Stimulated activated CD8-positive, alpha-beta memory T cell treated with anti-CD3 and anti-CD28 coated beads, Interleukin-4, amount 100 ng/mL, for 48 hours (primary cell): ENCODE measurements around the gene FOCAD.
A peak's percentile ranks its signal among the peaks of the same experiment; 100 is the strongest.
"Not testable (repeated sequence)": the region's sequence is repeated elsewhere in the genome, so short reads cannot be mapped to it uniquely, and the experiment has no call there.

Experiments
- DNase-seq: peaks from one replicate; pipeline ENCODE4 v3.0.0-alpha.2; 2020

Gene FOCAD

GRCh38 chr9:20884985-20885593 lies 201.0 kb downstream of the FOCAD start:
- peak; percentile 78 for DNase-seq

- DNase-seq = no peak
Observed at GRCh38 chr9:20898885-20899554, 215.0 kb downstream of the FOCAD start.

GRCh38 chr9:20903212-20903611 lies 219.2 kb downstream of the FOCAD start:
- no peak for DNase-seq

- no peak for DNase-seq
Observed at GRCh38 chr9:20904995-20905394, 220.9 kb downstream of the FOCAD start.

GRCh38 chr9:20906326-20906725 lies 222.3 kb downstream of the FOCAD start:
- DNase-seq = no peak

- no peak for DNase-seq
Observed at GRCh38 chr9:20908461-20908860, 224.4 kb downstream of the FOCAD start.

- no peak for DNase-seq
Observed at GRCh38 chr9:20914556-20914955, 230.5 kb downstream of the FOCAD start.

GRCh38 chr9:20921362-20921761 lies 237.3 kb downstream of the FOCAD start:
- DNase-seq = no peak

- DNase-seq = no peak
Observed at GRCh38 chr9:20925256-20926045, 241.4 kb downstream of the FOCAD start.

- no peak for DNase-seq
Observed at GRCh38 chr9:20929276-20929675, 245.2 kb downstream of the FOCAD start.

- DNase-seq = no peak
Observed at GRCh38 chr9:20930836-20931235, 246.8 kb downstream of the FOCAD start.

GRCh38 chr9:20940447-20941173 lies 256.6 kb downstream of the FOCAD start:
- no peak for DNase-seq

- peak; percentile 52 for DNase-seq
Observed at GRCh38 chr9:20941174-20941690, 257.2 kb downstream of the FOCAD start.

- DNase-seq = no peak
Observed at GRCh38 chr9:20944507-20944906, 260.4 kb downstream of the FOCAD start.

- DNase-seq = no peak
Observed at GRCh38 chr9:20945269-20945668, 261.2 kb downstream of the FOCAD start.

GRCh38 chr9:20945856-20946255 lies 261.8 kb downstream of the FOCAD start:
- no peak for DNase-seq

- DNase-seq = no peak
Observed at GRCh38 chr9:20948703-20949102, 264.6 kb downstream of the FOCAD start.

- DNase-seq = no peak
Observed at GRCh38 chr9:20950707-20951106, 266.6 kb downstream of the FOCAD start.

- no peak for DNase-seq
Observed at GRCh38 chr9:20962536-20963225, 278.6 kb downstream of the FOCAD start.

- no peak for DNase-seq
Observed at GRCh38 chr9:20972684-20973083, 288.6 kb downstream of the FOCAD start.

- not testable (repeated sequence) for DNase-seq
Observed at GRCh38 chr9:20973246-20973947, 289.3 kb downstream of the FOCAD start.
